ENCODE results near the gene MRPS22. TPM values are rescaled to one million over a fixed set of nuclear protein-coding genes. Genes with fewer than 3 reads are reported as not detected.

The MRPS22 gene
- total and polyA plus RNA-seq, 9 of the 15 experiments (the other 6 are each of a cell fraction or from before 2014, with no cell fraction given) = 148 to 397 (median 229) TPM

GRCh38 chr3:139327861-139328260, 16.0 kb upstream of the MRPS22 start:
- H4K20me1 ChIP-seq (replicated peaks; ENCODE audit: control insufficient read depth, insufficient read depth, low read length) = no peaks in the 10 kb centered on the region
- no peak overlapping the region for H3K27ac ChIP-seq (ENCODE audit: extremely low read depth, low read depth, low read length)
- BruUV-seq (replicated peaks) = no TSS peak
- H3K9me1 ChIP-seq (ENCODE audit: control insufficient read depth, insufficient read depth, low read length) = no peaks in the 10 kb centered on the region
- in situ Hi-C loops (cut with MboI) = no loop called here
- DNase-seq (ENCODE audit: extremely low read depth in 1 of 4, low spot score in 3 of 4) = no peak
- no peaks in the 10 kb centered on the region for H3K27me3 ChIP-seq (ENCODE audit: control insufficient read depth in 2 of 2, insufficient read depth in 2 of 2, low read length in 2 of 2)
- no peaks in the 10 kb centered on the region for H3K9me3 ChIP-seq (replicated peaks; ENCODE audit: control insufficient read depth, insufficient read depth, low read depth, low read length)
- no peak overlapping the region for H3K4me3 ChIP-seq
- no peaks in the 10 kb centered on the region; the same call in 2 of the 3 replicates for H3K36me3 ChIP-seq (ENCODE audit: control insufficient read depth, insufficient read depth, low read length)
- H3K4me1 ChIP-seq (replicated peaks in 1 of 2; ENCODE audit: control insufficient read depth in 2 of 2, insufficient read depth in 2 of 2, low read length in 2 of 2) = peaks cover 17 to 29% of the 10 kb centered on the region in 2 experiments; a peak in 4 of 5 replicates
- no peaks in the 10 kb centered on the region for H3K79me2 ChIP-seq (ENCODE audit: control insufficient read depth, insufficient read depth, low read length)
- no peak overlapping the region for H3K4me2 ChIP-seq (ENCODE audit: insufficient read depth, low read length)
- peak overlapping the region; percentile 29 for H2AFZ ChIP-seq (ENCODE audit: low read depth, low read length)
- H3K9ac ChIP-seq (ENCODE audit: insufficient read depth in 1 of 2, low read depth in 2 of 2, low read length in 2 of 2) = peak overlapping the region in 1 of 2 experiments; percentile 45; a peak in 1 of 4 replicates
- intact Hi-C loops (cut with micrococcal nuclease) = loop anchor here (2.0 to 10.0 kb wide), 6 partner anchors 29 to 391 kb away; no protein-coding TSS in a partner anchor
- ChIA-PET CTCF (ENCODE audit: low intra/inter-chr PET ratio) (interaction anchor here (0.6 to 2.6 kb wide), 2 partner anchors 216 to 1257 kb away, joined by 3 to 43 read pairs; no protein-coding TSS in a partner anchor), POLR2A (no interaction called here)
- no peak for TF ChIP-seq FOS (IDR thresholded peaks at IDR 0.05; ENCODE audit: extremely low read depth, insufficient read length)
- TF ChIP-seq MGA (IDR thresholded peaks at IDR 0.05) = peak; percentile 50
- ATAC-seq = no peak
- FAIRE-seq = no peak
- 86% methylated on average over 7 of the region's 8 CpGs for WGBS (ENCODE audit: insufficient coverage, low coverage, missing lambda C conversion rate)
